HCT116 (cell line): ENCODE data around the gene ZFR. TPM values are rescaled to one million over a fixed set of nuclear protein-coding genes. Genes with fewer than 3 reads are reported as not detected.

Experiments
- ATAC-seq: fragments of 200-7000 bp; cut with Tn5 transposase; 2 replicates; pipeline ENCODE4 v1.9.1; 2020; ENCODE audit warnings: mild to moderate bottlenecking, moderate library complexity
- BruUV-seq: library from RNA; stranded (reverse); fragments of 400-500 nt; replicated peaks from 2 replicates; lab custom pipeline; 2021; lab: Mats Ljungman, UMichigan
- CTCF ChIA-PET: fragments of 300-600 bp; sonication (Branson Sonifier 250); formaldehyde crosslinking; loops from one replicate; lab custom pipeline; 2021; ENCODE audit warnings: antibody characterized with exemption; lab: Charles Lee
- POLR2A ChIA-PET: fragments of 300-600, 350-600 bp; sonication (Branson Sonifier 250); formaldehyde crosslinking; loops from one replicate; lab custom pipeline; 2021; ENCODE audit warnings: antibody characterized with exemption; lab: Charles Lee
- RAD21 ChIA-PET, 2 experiments: fragments of 300-600 bp; sonication (Branson Sonifier 250); formaldehyde crosslinking; loops; one replicate each; lab custom pipeline; 2023; ENCODE audit warnings: low total read pairs in 2 of 2; ENCODE audit not compliant: uncharacterized antibody in 2 of 2, unreplicated experiment in 2 of 2, low non-redundant PET in 1 of 2; lab: Charles Lee
- DNase-seq: peaks from one replicate; pipeline ENCODE4 v3.0.0-alpha.2; 2010; ENCODE audit warnings: low read depth, low spot score
- H2AFZ ChIP-seq: fragments of 200-600 bp; shearing (Covaris generic), sonication (generic); 2 replicates; pipeline ENCODE4 v1.6.1; 2017; ENCODE audit warnings: low read depth, mixed run types, mixed read lengths, antibody characterized with exemption, low read length; ENCODE audit not compliant: poor library complexity, severe bottlenecking
- H3K27ac ChIP-seq: 2 replicates; pipeline ENCODE4 v1.5.1; 2012; ENCODE audit warnings: low read depth, low read length
- H3K27me3 ChIP-seq: fragments of 200-600 bp; sonication (generic); 2 replicates; pipeline ENCODE4 v1.6.1; 2016; ENCODE audit warnings: mixed run types, low read length, mixed read lengths; ENCODE audit not compliant: insufficient read depth
- H3K36me3 ChIP-seq, 2 experiments: fragments of 200-500 bp in 1 of 2; fragments of 200-600 bp in 1 of 2; sonication (Bioruptor generic) in 1 of 2; sonication (generic) in 1 of 2; 2 replicates each; pipeline versions ENCODE4 v1.5.1 to v1.6.1; 2014 to 2016; ENCODE audit warnings: low read length in 2 of 2, inconsistent platforms in 1 of 2, mixed read lengths in 1 of 2, mixed run types in 1 of 2; ENCODE audit not compliant: insufficient read depth in 2 of 2, control insufficient read depth in 1 of 2
- H3K4me1 ChIP-seq, 2 experiments: fragments of 200-600 bp in 1 of 2; sonication (generic) in 1 of 2; 2 replicates each; pipeline versions ENCODE4 v1.5.1 to v1.6.1; 2012 to 2017; ENCODE audit warnings: low read length in 2 of 2, inconsistent platforms in 1 of 2, mild to moderate bottlenecking in 1 of 2, mixed read lengths in 1 of 2, mixed run types in 1 of 2, moderate library complexity in 1 of 2; ENCODE audit not compliant: insufficient read depth in 2 of 2, control insufficient read depth in 1 of 2
- H3K4me2 ChIP-seq: fragments of 200-600 bp; sonication (generic); 2 replicates; pipeline ENCODE4 v1.6.1; 2017; ENCODE audit warnings: mixed run types, low read length, mixed read lengths
- H3K4me3 ChIP-seq, 2 experiments: fragments of 200-600 bp in 1 of 2; sonication (generic) in 1 of 2; replicated peaks in 1 of 2; 2 replicates each; pipeline ENCODE4 v1.5.1; 2011 to 2016; ENCODE audit warnings: low read length in 2 of 2, control low read depth in 1 of 2, low read depth in 1 of 2, mild to moderate bottlenecking in 1 of 2, mixed read lengths in 1 of 2, mixed run types in 1 of 2
- H3K79me2 ChIP-seq: fragments of 200-600 bp; sonication (generic); 2 replicates; pipeline ENCODE4 v1.6.1; 2017; ENCODE audit warnings: mild to moderate bottlenecking, mixed run types, low read length, moderate library complexity, mixed read lengths; ENCODE audit not compliant: insufficient read depth
- H3K9ac ChIP-seq: fragments of 200-600 bp; sonication (generic); 2 replicates; pipeline ENCODE4 v1.6.1; 2016; ENCODE audit warnings: low read length, mixed read lengths
- H3K9me2 ChIP-seq: fragments of 200-600 bp; sonication (generic), shearing (Covaris generic); 2 replicates; pipeline ENCODE4 v1.6.1; 2017; ENCODE audit warnings: mixed run types, mild to moderate bottlenecking, moderate library complexity; ENCODE audit not compliant: insufficient read depth
- H3K9me3 ChIP-seq, 2 experiments: fragments of 200-500 bp in 1 of 2; fragments of 200-600 bp in 1 of 2; sonication (Bioruptor generic) in 1 of 2; sonication (generic) in 1 of 2; 2 replicates each; pipeline ENCODE4 v1.6.1; 2014 to 2017; ENCODE audit warnings: low read length in 2 of 2, mixed read lengths in 2 of 2, inconsistent platforms in 1 of 2, low read depth in 1 of 2, mild to moderate bottlenecking in 1 of 2, mixed run types in 1 of 2, moderate library complexity in 1 of 2; ENCODE audit not compliant: control insufficient read depth in 1 of 2, insufficient read depth in 1 of 2
- H4K20me1 ChIP-seq: fragments of 200-600 bp; sonication (generic), shearing (Covaris generic); 2 replicates; pipeline ENCODE4 v1.6.1; 2017; ENCODE audit warnings: mixed run types, mild to moderate bottlenecking, moderate library complexity; ENCODE audit not compliant: insufficient read depth
- ATF3 ChIP-seq: IDR thresholded peaks from 2 replicates; pipeline ENCODE4 v1.6.1; 2012
- CEBPB ChIP-seq: IDR thresholded peaks from 2 replicates; pipeline ENCODE4 v1.6.1; 2012; ENCODE audit warnings: low read depth
- EZH2phosphoT487 ChIP-seq: fragments of 200-600 bp; IDR thresholded peaks from 2 replicates; pipeline ENCODE4 v1.6.1; 2018; ENCODE audit warnings: antibody characterized with exemption, borderline replicate concordance
- FOSL1 ChIP-seq: IDR thresholded peaks from 2 replicates; pipeline ENCODE4 v1.6.1; 2012; ENCODE audit warnings: low read depth
- MAX ChIP-seq: IDR thresholded peaks from 2 replicates; pipeline ENCODE4 v1.6.1; 2012
- RAD21 ChIP-seq: IDR thresholded peaks from 2 replicates; pipeline ENCODE4 v1.6.1; 2012; ENCODE audit warnings: low read depth, mild to moderate bottlenecking
- REST ChIP-seq: IDR thresholded peaks from 2 replicates; pipeline ENCODE4 v1.6.1; 2012; ENCODE audit warnings: low read depth
- SIN3A ChIP-seq: IDR thresholded peaks from 2 replicates; pipeline ENCODE4 v1.6.1; 2012; ENCODE audit warnings: low read depth
- SP1 ChIP-seq: IDR thresholded peaks from 2 replicates; pipeline ENCODE4 v1.6.1; 2012; ENCODE audit warnings: low read depth
- ZBTB33 ChIP-seq: IDR thresholded peaks from 2 replicates; pipeline ENCODE4 v1.6.1; 2011; ENCODE audit warnings: mild to moderate bottlenecking, low read length, moderate library complexity; ENCODE audit not compliant: insufficient replicate concordance; ENCODE audit errors: extremely low read depth
- intact Hi-C: fragments of 100-400 bp; cut with micrococcal nuclease; formaldehyde crosslinking; loops from 2 replicates; pipeline ENCODE4 v1.10.0; 2022
- microRNA counts: library from miRNA; unstranded; fragments of <30 nt; microRNA quantifications from one replicate; lab custom pipeline; 2015
- microRNA-seq: library from miRNA; unstranded; fragments of <30 nt; microRNA quantifications from one replicate; pipeline ENCODE4, GENCODE V29; 2016; ENCODE audit warnings: borderline number of aligned reads
- total RNA-seq: library from RNA; stranded (reverse); gene quantifications from one replicate; pipeline ENCODE4 v1.2.1, GENCODE V29; 2021; ENCODE audit not compliant: unreplicated experiment

The ZFR gene
- total RNA-seq, 1 experiment from 2014 or later, result 65.7 TPM

GRCh38 chr5:32304622-32305021 is 139.9 kb downstream of the ZFR start:
- H3K4me2 ChIP-seq, result no peak overlapping the region
- intact Hi-C loops, result no loop called here
- H2AFZ ChIP-seq, result no peak overlapping the region
- ChIA-PET RAD21 (no interaction called here), CTCF (no interaction called here), POLR2A (no interaction called here)
- no peak overlapping the region for H3K27ac ChIP-seq
- no TSS peak for BruUV-seq
- peaks cover 65% of the 10 kb centered on the region for H3K79me2 ChIP-seq
- H3K4me3 ChIP-seq, result no peak overlapping the region
- ATAC-seq (no peak), DNase-seq (no peak)
- TF ChIP-seq REST (no peak), ATF3 (no peak), FOSL1 (no peak), SP1 (no peak), EZH2phosphoT487 (no peak), CEBPB (no peak), RAD21 (no peak), ZBTB33 (no peak), MAX (no peak), SIN3A (no peak)
- H4K20me1 ChIP-seq, result 0 out of 2 replicates have a peak, but pooled peaks cover 3% of the 10 kb centered on the region
- no peaks in the 10 kb centered on the region for H3K4me1 ChIP-seq
- H3K9me3 ChIP-seq, result no peaks in the 10 kb centered on the region
- H3K36me3 ChIP-seq, result no peaks in the 10 kb centered on the region
- no peaks in the 10 kb centered on the region for H3K9me2 ChIP-seq
- no peaks in the 10 kb centered on the region for H3K27me3 ChIP-seq
- no peak overlapping the region for H3K9ac ChIP-seq

MicroRNAs within 50 kb of the gene (microRNA counts, 767-probe panel; counts per million panel counts)
- not detected for microRNA hsa-miR-579 (lab: Ali Mortazavi, UCI)

Small RNA genes lying within 50 kb of the gene (microRNA-seq; reads per million reads assigned to microRNA genes)
- 41.1 reads per million, percentile 52 among the genes with 10 or more reads in this experiment for gene MIR579

Other genes with a start within 250 kb of the ZFR start
- gene MTMR12, start 131.8 kb downstream of the ZFR start, total RNA-seq, result 27.3 TPM
- 216 TPM for gene SUB1, start 140.8 kb upstream of the ZFR start, total RNA-seq